ENCODE data around the gene CIRBP.

GRCh38 chr19:1308718-1309117, 39.6 kb downstream of the CIRBP start:
- TF ChIP-seq GATA3 (IDR thresholded peaks at IDR 0.05; ENCODE audit: low read depth, low read length) = no peak
- no peak for TF ChIP-seq GATA2 (IDR thresholded peaks at IDR 0.05; ENCODE audit: low read depth, low read length)

All from SH-SY5Y (cell line).